Stimulated activated CD8-positive, alpha-beta memory T cell treated with anti-CD3 and anti-CD28 coated beads, Interleukin-15, amount 100 ng/mL, for 4 hours (primary cell): Measurements from ENCODE around the gene BBS2.
A peak's percentile ranks its signal among the peaks of the same experiment; 100 is the strongest.

Source experiments
- DNase-seq, 2 donors: peaks; one replicate each; pipeline ENCODE4 v3.0.0-alpha.2; 2020; ENCODE audit warnings: low read depth in 2 of 2

The BBS2 gene, protein sequence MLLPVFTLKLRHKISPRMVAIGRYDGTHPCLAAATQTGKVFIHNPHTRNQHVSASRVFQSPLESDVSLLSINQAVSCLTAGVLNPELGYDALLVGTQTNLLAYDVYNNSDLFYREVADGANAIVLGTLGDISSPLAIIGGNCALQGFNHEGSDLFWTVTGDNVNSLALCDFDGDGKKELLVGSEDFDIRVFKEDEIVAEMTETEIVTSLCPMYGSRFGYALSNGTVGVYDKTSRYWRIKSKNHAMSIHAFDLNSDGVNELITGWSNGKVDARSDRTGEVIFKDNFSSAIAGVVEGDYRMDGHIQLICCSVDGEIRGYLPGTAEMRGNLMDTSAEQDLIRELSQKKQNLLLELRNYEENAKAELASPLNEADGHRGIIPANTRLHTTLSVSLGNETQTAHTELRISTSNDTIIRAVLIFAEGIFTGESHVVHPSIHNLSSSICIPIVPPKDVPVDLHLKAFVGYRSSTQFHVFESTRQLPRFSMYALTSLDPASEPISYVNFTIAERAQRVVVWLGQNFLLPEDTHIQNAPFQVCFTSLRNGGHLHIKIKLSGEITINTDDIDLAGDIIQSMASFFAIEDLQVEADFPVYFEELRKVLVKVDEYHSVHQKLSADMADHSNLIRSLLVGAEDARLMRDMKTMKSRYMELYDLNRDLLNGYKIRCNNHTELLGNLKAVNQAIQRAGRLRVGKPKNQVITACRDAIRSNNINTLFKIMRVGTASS

DNA sequence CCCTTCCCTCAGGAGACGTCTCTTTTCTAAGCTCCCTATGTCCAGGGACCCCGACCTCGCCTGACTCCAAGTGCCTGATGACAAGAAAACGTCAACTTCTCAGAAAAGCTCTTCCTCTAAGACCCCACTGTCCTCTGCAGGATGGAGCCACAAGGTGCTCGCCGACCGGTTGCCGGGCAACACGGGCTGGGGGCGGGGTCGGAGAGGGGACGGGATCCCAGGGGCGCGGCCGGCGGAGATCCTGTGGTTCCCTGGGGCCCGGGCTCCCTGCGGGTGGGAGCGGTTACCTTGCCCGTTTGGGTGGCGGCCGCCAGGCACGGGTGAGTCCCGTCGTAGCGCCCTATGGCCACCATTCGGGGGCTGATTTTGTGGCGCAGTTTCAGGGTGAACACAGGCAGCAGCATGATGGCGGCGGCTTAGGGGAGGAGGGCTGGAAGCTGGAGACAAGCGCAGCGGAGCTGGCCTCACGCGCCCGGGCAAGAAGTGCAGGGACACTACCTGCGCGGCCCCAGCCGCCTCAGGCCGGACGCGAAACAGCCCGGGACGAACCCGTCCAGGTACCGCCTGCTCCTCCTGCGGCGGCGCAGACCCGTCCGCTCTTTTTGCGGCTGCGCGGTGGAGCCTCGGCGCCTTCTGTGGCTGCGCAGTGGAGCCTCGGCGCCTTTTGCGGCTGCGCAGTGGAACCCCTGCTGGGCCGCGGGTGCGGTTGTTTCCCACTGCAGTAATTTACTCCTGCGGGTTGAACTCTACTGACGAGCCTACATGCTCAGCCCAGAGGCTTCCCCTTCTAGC lies at the start of gene BBS2:
BBS2 (minus strand) TSS at position 566 of the 792 bp plus-strand sequence; CDS start at position 404, 162 bp downstream.
- DNase-seq = peak; percentile 80 to 84

DNA sequence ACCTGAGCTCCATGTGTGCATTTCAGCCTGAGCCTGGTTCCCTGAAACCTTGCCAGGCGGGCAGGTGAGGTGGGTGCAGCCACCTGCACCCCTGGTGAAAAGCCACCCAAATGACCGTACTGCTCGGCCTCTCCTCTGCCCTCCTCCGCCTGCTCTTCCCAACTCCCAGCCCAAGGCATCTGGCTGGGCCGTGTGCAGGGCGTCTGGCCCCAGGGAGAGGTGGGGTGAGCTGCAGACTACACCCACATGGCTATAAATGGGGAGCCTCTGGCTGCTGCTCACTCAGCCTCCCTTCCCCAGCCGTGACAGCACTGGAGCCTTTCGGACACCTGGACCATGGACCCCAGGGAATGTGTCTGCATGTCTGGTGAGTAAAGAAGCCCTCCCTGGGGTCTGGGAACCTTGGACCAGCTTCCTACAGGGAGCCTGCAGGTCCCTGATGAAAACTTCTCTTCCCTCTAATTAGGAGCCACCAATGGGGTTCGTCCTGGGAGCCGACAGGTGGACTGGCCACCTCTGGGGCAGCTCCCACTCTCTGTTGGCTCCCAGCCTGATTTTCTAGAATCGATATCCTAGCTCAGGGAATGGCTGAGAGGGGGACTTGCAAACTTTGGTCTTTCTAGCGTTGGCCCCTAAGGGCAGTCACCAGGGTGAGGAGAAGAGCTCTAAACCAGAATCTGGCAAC lies 45.1 kb upstream of the BBS2 start, which contains the start of gene MT4:
MT4 (plus strand) TSS at position 281 of the 685 bp plus-strand sequence; CDS start at position 337, 56 bp downstream.
- DNase-seq = no peak

DNA sequence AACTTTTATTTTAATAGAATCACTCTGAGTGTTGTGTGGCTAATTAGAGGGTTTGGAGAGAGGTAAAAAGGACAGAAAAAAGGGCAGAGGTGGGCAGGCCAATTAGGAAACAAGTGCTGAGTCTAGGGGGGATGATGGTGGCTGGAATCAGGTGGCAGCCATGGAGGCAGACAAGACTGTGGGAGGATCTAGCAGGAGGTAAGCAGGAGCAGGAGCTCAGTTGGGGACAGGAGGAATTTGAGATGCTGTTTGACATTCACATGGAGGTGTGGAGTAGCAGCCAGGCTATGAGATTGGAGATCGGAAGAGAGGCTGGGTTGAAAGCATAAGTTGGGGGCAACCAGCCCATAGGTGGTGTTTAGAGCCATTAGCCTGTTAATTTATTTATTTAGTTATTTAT lies 41.3 kb upstream of the BBS2 start:
- DNase-seq = no peak

DNA sequence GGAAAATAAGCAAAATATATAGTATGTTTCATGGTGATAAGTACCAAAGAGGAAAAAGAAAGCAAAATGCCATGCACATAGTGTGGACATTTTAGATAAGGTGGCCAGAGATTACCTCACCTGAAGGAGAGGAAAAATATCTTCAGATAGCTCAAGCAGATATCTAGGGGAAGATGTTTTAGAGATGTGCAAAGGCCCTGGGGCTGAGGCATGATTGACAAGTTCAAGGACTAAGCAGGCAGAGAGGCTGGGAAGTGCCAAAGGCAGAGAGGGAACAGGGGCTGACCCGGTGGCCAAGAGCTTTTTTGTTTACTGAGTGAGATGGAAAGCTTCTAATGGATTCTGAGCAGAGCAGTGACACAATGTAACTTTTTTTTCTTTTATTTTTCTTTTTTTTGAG lies 40.6 kb upstream of the BBS2 start:
- DNase-seq = no peak

DNA sequence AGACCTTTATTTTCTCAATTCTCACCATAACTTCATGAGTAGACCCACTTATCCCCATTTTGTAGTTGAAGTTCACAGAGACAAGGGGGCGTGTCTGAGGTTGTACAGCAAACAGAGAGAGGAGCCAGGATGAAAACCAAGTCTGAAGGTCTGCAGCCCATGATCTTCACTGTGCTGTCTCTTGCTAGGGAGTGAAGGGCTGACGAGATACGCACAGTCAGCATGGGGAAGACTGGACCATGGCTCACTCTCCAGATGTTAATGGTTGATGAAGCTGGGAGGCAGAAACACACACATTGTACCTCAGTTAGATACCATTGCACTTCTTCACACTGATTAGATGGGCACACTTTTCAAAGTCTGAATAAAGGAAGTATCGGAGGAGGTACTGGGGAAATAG lies 39.3 kb upstream of the BBS2 start:
- DNase-seq = no peak

DNA sequence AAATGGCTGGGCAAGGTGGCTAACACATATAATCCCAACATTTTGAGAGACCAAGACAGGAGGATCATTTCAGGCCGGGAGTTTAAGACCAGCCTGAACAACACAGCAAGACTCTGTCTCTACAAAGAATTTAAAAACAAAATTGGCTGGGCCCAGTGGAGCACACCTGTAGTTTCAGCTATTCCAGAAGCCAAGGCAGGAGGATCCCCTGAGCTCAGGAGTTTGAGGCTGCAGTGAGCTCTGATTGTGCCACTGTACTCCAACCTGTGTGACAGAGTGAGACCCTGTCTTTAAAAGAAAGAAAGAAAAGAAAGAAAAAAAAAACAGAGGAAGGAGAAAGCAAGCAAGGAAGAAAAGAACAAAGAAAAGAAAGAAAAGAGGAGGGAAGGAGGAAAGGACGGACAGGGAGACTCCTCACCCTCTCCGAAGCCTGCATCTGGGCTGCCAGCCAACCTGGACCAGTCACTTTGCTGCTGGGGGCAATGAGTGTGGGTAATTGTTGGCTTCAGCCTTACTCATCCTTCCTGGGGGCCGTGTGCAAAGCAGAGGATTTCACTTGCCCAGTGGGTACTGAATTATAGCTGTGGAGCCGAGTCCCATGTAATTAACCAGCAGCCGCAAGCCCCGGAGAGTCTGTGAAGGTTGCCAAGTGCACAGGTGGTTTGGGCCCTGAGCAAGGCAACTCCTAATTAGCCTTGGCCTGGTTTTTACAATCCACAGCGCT lies 38.4 kb upstream of the BBS2 start:
- DNase-seq = no peak

DNA sequence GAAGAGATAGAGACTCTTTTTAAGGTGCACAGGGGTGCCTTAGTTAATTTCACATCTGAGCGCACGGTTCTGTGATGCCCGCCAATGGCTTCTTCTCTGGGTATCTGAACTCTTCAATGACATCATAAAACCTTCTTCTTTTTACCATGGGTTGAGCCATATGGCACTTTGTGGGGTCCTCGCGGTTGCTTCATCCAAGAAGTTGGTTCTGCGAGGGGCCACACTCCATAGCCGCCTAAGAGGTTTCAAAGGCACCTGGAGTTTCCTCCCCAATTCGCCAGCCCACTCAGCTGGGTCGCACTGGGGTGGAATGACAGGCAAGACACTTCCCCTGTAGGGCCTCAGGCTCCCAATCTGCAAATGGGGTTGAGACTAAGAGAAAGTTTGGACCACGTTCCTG lies 34.6 kb upstream of the BBS2 start:
- no peak for DNase-seq

DNA sequence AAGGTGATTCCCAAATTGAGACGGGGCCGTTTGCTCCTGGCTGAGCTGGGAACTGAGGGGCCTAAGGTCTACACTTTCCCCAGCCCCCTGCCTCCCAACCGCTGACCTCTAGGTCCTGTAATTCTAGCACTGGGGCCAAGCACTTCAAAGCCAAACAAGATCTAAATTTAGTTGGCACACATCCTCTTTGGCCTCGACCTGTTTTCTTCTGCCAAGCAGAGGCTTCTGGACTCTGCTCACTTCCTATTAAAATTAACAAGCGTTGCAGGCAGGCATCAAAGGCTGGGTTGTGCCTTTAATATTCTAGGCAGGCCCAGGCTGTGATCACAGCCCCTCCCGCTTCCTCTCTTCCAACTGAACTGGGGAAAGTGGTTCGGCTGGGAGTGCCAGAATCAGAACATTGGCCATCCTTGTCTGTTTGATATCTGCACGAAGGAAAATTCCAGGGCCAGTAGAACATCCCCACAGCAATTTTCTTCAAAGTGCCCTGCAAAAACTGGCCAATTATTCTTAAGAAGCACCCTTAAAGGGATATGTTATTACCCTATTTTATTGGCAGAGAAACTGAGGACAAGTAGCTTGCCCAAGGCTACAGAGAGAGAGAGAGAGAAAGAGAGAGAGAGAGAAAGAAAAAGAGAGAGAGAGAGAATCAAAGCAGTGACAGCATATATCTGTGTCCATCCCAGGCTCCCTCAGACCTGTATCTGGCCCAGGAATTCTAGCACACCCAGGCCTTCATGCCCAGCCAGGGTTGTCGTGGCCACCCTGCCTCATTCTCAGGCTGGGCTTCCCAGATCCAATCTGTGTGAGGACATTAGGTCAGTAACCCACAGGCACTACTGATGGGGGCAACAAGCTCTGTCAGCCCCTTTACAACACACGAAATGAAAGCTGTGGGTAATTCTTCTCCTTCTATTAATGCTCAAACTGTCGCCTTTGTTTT lies 32.2 kb upstream of the BBS2 start:
- no peak for DNase-seq

DNA sequence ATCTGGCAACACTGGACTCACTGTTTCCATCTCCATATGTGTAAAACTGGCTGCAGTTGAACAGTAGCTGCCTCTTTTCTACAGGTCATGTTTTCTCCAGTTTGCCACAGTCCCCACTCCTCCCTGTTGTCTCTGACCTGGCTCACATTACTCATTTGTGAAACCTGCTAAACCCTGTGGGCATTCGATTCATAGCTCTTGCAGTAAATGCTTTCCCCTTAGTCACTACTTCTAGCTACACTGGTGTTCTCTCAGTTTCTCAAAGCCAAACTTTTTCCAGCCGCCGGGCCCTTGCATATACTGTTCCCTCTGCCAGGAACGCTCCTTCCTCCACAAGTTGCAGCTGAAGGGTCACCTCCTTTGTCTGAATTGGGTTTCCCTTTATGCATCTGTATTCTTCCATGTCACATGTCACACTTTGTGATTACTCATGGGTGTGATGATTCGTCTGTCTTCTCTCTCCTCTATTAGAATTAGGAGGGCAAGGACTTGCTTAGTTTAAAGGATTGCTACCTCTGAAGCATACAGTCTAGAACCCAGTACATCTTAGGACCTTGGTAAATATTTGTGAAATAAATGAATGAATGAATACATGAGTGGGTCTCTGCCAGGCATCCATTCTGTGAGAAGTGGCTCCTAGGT lies 30.0 kb upstream of the BBS2 start:
- no peak for DNase-seq

DNA sequence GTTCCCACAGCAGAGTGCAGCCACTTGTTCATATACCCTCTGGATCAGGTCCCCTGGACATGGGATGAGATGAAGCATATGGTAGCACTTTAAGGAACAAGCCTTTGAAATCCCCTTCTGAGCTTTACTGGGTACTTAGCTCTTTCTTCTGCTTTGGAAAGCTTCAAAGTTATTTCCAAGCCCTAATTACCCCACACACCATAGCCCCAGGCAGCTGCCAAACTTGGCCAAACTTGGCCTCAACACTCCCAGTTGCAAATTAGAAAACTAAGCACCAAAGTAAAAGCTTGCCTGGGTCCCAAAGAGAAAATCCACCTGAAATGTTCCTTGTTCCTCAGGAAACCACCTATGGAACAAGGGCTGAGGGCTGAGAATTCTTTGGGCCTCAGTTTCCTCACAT lies 29.3 kb upstream of the BBS2 start:
- no peak for DNase-seq

DNA sequence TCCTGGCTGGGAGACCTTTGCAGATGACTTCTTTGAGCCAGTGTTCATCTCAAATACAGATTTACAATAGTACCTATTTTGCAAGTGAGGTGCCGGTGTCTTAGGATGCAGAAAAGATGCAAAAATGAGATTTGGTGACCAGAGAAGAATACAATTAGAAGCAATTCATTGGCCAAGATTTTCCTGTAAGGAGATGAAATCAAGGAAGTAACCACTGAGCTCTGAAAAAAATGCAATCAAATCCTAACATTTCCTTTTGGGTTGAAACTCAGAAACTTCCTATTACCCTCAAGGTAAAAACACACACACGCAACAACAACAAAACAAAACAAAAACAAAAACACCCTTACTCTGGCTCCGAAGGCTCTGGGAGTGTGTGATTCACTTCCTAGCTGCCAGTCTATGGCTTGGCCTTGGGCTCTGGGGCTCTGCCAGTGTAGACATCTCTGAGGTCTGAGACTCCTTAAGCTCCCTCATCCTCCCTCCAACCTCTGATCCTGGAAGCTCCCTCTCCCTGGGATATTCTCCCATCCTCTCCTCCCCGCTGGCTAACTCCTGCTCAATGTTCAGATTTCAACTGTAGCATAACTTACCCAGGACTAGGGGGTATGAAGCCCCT lies 28.2 kb upstream of the BBS2 start:
- DNase-seq = no peak

DNA sequence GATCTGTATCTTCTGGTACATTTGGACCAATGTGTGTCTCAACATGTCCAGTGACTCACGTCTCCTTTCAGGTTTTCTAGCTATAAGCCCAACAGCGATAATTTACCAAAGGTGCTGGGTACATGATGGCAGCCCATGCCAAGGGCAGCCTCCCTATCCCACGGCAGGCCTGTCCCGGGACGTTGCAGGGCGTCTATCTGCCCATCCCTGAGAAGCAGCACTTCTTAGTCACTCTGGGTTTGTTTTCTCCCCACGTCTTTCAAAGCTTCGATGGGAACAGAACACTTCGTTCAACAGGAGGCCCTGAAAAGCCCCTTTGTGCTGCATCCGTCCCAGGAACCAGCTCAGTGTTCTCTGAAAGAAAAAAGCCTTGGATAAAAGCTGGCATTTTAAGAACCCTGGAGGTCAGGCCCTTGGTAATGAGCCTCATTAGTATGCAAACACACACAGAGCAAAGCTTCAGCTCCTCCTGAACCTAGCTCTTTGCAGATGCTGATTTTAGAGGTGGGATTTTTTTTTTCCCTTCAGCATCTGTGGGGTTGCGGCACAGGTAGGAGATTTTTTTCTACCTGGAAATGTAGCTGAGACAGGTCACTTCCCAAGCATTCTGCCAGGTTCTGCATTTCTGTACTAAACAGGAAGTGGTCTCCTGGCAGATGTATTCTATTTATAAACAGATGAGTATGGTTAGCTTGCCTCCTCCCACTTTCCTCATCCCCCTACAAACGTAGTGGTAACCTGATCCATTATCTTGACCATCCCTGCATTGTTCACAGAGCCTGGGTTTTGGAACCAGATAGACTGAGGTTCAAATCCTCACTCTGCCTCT lies 27.5 kb upstream of the BBS2 start:
- DNase-seq = no peak

DNA sequence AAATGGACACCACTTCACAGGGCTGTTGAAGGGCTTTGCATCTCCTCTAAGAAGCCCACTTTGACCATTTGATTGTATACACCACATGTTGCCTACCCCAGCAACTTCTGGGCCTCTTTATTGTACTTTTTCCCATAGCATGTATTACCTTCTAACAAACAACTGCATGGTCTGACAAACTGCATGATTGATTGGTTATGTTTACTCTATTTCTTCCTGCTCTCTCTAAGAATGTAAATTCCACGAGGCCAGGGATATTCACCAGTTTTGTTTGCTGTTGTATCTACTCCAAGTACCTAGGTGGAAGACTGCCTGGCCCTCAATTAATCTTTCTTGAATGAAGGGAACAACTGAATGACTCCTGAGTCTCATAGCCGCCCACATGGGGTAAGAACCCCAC lies 22.2 kb upstream of the BBS2 start:
- DNase-seq = no peak

DNA sequence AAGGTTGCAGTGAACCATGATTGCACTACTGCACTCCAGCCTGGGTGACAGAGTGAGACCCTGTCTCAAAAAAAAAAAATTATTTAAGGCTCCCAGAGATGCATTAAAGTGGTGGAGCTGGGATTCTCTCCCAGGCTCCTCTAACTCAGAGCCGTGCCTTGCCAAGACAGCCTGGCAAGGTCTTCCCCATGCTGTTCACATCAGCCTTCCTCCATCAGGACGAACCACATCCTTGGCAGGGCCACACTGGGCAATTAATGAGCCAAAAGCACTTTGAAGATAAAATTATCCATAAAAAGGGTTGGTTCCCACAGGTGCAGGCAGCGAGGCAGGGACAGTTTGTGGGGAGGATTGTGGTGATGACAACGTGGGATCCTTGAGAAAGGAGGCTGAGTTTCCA lies 19.8 kb upstream of the BBS2 start:
- no peak for DNase-seq

DNA sequence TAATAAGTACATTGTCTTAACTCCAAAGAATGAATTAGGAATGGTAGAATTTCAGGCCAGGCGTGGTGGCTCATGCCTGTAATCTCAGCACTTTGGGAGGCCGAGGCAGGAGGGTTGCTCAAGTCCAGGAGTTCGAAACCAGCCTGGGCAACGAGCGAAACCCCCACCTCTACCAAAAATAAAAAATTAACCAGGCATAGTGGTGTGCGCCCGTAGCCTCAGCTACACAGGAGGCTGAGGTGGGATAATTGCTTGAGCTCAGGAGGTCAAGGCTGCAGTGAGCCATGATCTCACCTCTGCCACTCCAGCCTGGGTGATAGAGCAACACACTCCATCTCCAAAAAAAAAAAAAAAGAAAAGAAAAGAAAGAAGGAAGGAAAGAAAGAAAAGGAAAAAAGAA lies 18.5 kb upstream of the BBS2 start:
- DNase-seq = no peak

DNA sequence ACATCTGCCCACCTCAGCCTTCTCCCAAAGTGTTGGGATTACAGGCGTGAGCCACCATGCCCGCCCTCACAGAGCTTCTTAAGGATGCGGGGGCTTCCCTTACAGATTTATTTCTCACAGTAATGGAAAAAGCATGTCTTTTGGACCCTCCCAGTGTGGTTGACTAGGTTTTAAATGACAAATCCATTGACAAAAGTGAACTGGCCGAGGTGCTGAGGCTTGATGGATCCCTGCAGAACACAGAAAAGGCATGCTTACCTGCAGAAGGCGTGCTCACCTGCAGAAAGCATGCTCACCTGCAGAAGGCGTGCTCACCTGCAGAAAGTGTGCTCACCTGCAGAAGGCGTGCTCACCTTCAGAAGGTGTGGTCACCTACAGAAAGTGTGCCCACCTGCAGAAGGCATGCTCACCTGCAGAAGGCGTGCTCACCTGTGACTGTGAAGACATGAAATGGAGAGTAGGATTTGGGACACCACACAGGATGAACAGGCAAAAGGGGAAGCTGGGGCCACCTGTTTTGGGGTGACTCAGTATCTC lies 15.1 kb upstream of the BBS2 start:
- no peak for DNase-seq

DNA sequence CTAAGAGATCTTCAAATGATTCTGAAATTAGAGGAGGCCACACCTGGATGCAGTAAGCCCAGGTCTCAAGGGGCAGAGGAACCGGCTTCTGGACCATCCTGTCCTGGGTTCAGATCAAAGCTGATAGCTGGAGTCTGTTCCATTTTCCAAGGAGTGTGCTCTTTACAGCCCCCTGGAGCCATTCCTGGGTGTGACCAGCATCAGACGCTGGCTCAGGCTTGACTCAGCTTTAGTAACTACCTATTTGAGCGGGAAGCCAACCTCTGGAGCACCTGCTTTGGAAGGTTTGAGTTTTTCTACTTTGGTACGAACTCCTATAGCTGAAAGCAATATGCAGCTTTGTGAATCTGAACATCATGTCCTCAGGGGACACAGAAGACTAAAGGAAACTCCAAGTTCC lies 12.9 kb upstream of the BBS2 start:
- DNase-seq = no peak

DNA sequence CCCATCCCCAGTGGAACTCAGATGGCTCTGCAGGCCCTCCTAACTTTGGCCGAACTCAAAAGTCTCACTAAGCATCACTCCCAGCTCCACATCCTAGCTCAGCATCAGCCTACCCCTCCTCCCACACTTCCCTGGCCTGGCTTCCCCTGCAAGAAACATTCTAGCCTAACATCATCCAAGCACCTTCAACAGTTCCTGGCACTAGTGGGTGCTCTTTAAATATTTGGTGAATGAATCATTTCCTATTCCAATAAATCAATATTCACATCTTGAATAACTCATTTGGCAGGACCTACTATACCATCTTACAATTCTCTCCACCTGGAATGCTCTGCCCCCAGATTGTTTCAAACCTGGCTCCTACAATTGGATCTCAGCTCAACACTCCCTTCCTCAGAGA lies 11.0 kb upstream of the BBS2 start:
- no peak for DNase-seq
